MCF 10A (cell line): Measurements from ENCODE around the gene QSOX1. TPM values are rescaled to one million over a fixed set of nuclear protein-coding genes. Genes with fewer than 3 reads are reported as not detected.

Source experiments
- BruUV-seq: library from RNA; stranded (reverse); fragments of 400-500 nt; replicated peaks from 2 replicates; lab custom pipeline; 2021; lab: Mats Ljungman, UMichigan
- CTCF ChIA-PET: fragments of 300-600 bp; sonication (Branson Sonifier 250); formaldehyde crosslinking; extraction: SDS; loops from one replicate; lab custom pipeline; 2021; ENCODE audit warnings: antibody characterized with exemption, inconsistent platforms; lab: Yijun Ruan, JAX
- POLR2A ChIA-PET: fragments of 300-600, 350-650 bp; sonication (Branson Sonifier 250); formaldehyde crosslinking; extraction: SDS; loops from one replicate; lab custom pipeline; 2020; ENCODE audit warnings: antibody characterized with exemption, inconsistent platforms; lab: Yijun Ruan, JAX
- DNase-seq: peaks from one replicate; pipeline ENCODE4 v3.0.0-alpha.2; 2018; ENCODE audit not compliant: unreplicated experiment
- H3K27ac Mint-ChIP-seq: one replicate; pipeline ENCODE4 v1.8.0; 2022; ENCODE audit warnings: mild to moderate bottlenecking, low read depth, mixed read lengths; ENCODE audit not compliant: unreplicated experiment
- H3K27me3 Mint-ChIP-seq: one replicate; pipeline ENCODE4 v1.8.0; 2022; ENCODE audit warnings: mixed read lengths; ENCODE audit not compliant: insufficient read depth, unreplicated experiment
- H3K36me3 Mint-ChIP-seq: one replicate; pipeline ENCODE4 v1.8.0; 2022; ENCODE audit warnings: mild to moderate bottlenecking, moderate library complexity, mixed read lengths; ENCODE audit not compliant: insufficient read depth, unreplicated experiment
- H3K4me1 Mint-ChIP-seq: one replicate; pipeline ENCODE4 v1.8.0; 2022; ENCODE audit warnings: mixed read lengths; ENCODE audit not compliant: insufficient read depth, unreplicated experiment
- H3K4me3 Mint-ChIP-seq: one replicate; pipeline ENCODE4 v1.8.0; 2022; ENCODE audit warnings: mild to moderate bottlenecking, moderate library complexity, mixed read lengths; ENCODE audit not compliant: unreplicated experiment
- H3K9me3 Mint-ChIP-seq: one replicate; pipeline ENCODE4 v1.8.0; 2022; ENCODE audit warnings: mixed read lengths; ENCODE audit not compliant: unreplicated experiment
- CTCF ChIP-seq: fragments of 200-600 bp; IDR thresholded peaks from one replicate; pipeline ENCODE4 v1.8.0; 2022; ENCODE audit warnings: antibody characterized with exemption, mild to moderate bottlenecking; ENCODE audit not compliant: unreplicated experiment
- intact Hi-C: fragments of 100-400 bp; cut with micrococcal nuclease; formaldehyde crosslinking; loops from 2 replicates; pipeline ENCODE4 v1.14.1; 2022
- total RNA-seq: library from RNA; stranded (reverse); gene quantifications from 2 replicates; pipeline ENCODE4 v1.2.3, GENCODE V29; 2022

The QSOX1 gene
- total RNA-seq, 1 experiment from 2014 or later: 309 TPM

DNA sequence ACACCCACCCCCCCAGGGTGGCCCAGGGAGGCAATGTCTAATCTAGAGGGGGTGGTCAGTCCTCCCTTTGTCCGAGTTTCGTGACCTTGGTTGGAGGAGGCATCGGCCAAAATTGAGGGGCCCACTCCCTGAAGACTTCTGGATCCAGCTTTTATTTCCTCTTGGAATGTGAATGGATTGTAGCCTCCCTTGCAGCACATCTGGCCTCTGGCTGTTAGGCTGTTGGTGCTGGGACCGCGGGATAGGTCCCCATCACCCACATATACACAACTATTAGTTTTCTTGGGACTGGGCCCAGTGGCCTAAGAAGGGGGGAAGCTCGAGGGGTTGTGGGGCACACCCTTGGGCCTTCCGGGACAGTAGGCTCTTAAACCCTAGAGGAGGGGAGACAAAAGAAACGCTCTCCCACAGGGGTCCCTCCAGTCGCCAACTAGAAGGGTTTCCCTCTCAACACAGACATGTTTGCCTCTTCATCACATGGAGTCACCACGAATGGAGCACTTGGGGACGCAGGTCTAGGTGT lies 77.9 kb downstream of the QSOX1 start:
- no peaks in the 10 kb centered on the region for H3K4me1 Mint-ChIP-seq
- no peak for TF ChIP-seq CTCF
- ChIA-PET CTCF (interaction anchor here (0.8 to 1.5 kb wide), 5 partner anchors 9 to 185 kb away, joined by 3 to 5 read pairs (median 4); no protein-coding TSS in a partner anchor), POLR2A (interaction anchor here (0.7 kb wide), 1 partner anchor 1755 kb away, joined by 3 read pairs; no protein-coding TSS in a partner anchor)
- H3K9me3 Mint-ChIP-seq: no peaks in the 10 kb centered on the region
- BruUV-seq: no TSS peak
- peak overlapping the region; percentile 73 for H3K4me3 Mint-ChIP-seq
- no peaks in the 10 kb centered on the region for H3K36me3 Mint-ChIP-seq
- peaks cover 80% of the 10 kb centered on the region for H3K27me3 Mint-ChIP-seq
- no peak overlapping the region for H3K27ac Mint-ChIP-seq
- intact Hi-C loops: no loop called here
- DNase-seq: no peak

- CTCF ChIA-PET: interaction anchor here (0.6 to 2.0 kb wide), 4 partner anchors 8 to 54 kb away, joined by 3 to 5 read pairs (median 4); no protein-coding TSS in a partner anchor
- no peak for TF ChIP-seq CTCF
Observed at GRCh38 chr1:180233191-180234011, 78.7 kb downstream of the QSOX1 start.

GRCh38 chr1:180234369-180235076 lies 79.9 kb downstream of the QSOX1 start:
- ChIA-PET CTCF (interaction anchor here (0.6 to 2.0 kb wide), 2 partner anchors 35 to 55 kb away, joined by 3 to 4 read pairs; no protein-coding TSS in a partner anchor), POLR2A (no interaction called here)
- Mint-ChIP-seq H3K27ac (no peak overlapping the region), H3K27me3 (peaks cover 83% of the 10 kb centered on the region), H3K9me3 (no peaks in the 10 kb centered on the region), H3K36me3 (no peaks in the 10 kb centered on the region), H3K4me3 (peak overlapping the region; percentile 19), H3K4me1 (no peaks in the 10 kb centered on the region)
- BruUV-seq: no TSS peak
- intact Hi-C loops: loop anchor here (5.0 kb wide), 1 partner anchor 47 kb away; no protein-coding TSS in a partner anchor
- TF ChIP-seq CTCF: no peak
- DNase-seq: no peak

More at GRCh38 chr1:180233191-180234011, 78.7 kb downstream of the QSOX1 start:
- H3K27ac Mint-ChIP-seq: no peak overlapping the region
- H3K36me3 Mint-ChIP-seq: no peaks in the 10 kb centered on the region
- POLR2A ChIA-PET: interaction anchor here (0.7 kb wide), 1 partner anchor 1755 kb away, joined by 3 read pairs; no protein-coding TSS in a partner anchor
- no peaks in the 10 kb centered on the region for H3K4me1 Mint-ChIP-seq
- H3K4me3 Mint-ChIP-seq: no peak overlapping the region
- no peaks in the 10 kb centered on the region for H3K9me3 Mint-ChIP-seq
- peaks cover 80% of the 10 kb centered on the region for H3K27me3 Mint-ChIP-seq
- no TSS peak for BruUV-seq
- no peak for DNase-seq
- intact Hi-C loops: no loop called here
